ENCODE measurements around the gene TBC1D22A. TPM values are rescaled to one million over a fixed set of nuclear protein-coding genes. Genes with fewer than 3 reads are reported as not detected.
A peak's percentile ranks its signal among the peaks of the same experiment; 100 is the strongest.

Gene TBC1D22A
- total and polyA plus RNA-seq, 2 donors (not counting 3 experiments of a cell fraction or from before 2014, with no cell fraction given) = 26.1 to 32.4 TPM

DNA sequence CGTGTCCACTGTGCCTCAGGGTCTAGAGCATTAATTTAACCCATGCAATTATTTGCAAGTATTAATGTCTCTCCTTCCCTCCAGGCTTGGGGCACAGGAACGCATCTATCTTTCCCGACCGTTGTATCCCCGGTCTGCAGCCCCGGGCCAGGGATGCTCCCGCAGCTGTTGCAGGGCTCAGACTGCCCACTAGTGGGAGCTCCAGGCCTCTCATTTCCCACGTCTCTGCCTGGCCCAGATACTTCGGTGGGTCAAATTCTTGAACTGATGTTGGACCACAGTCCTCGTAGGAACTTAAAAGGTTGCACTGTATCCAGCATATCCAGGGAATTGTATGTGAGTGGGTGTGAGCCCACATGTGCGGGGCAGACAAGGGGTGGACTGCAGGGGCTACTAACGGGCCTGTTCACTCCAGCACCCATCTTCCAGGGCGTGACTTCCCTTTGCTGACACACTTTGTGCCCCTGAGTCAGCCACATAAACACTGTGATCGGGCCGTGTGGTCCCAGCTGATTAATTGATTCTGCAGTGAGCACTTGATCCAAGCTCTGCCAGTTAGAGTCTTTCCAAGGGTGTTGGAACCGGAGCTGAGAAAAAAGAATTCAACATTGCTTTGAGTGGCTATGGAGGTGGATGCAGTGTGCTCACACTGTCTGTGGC lies 451.3 kb downstream of the TBC1D22A start:
- no TSS peak for BruUV-seq (replicated peaks)
- Histone ChIP-seq H3K9me1 (replicated peaks; ENCODE audit: control insufficient read depth, extremely low read depth, insufficient read depth, low read length) (no peaks in the 10 kb centered on the region), H3K36me3 (ENCODE audit: control insufficient read depth in 2 of 2, extremely low read depth in 1 of 2, insufficient read depth in 2 of 2, low read length in 2 of 2) (no peaks in the 10 kb centered on the region), H3K9me3 (replicated peaks; ENCODE audit: control insufficient read depth, insufficient read depth, low read length) (no peaks in the 10 kb centered on the region), H3K4me3 (replicated peaks in 1 of 3; ENCODE audit: insufficient read depth in 1 of 3, low read depth in 1 of 3, low read length in 3 of 3) (no peak overlapping the region), H3K79me2 (ENCODE audit: control insufficient read depth, insufficient read depth, low read length) (no peaks in the 10 kb centered on the region), H2AFZ (ENCODE audit: low read depth, low read length) (no peak overlapping the region), H3K4me1 (ENCODE audit: control insufficient read depth, extremely low read depth, insufficient read depth, low read length) (no peaks in the 10 kb centered on the region), H4K20me1 (replicated peaks; ENCODE audit: control insufficient read depth, extremely low read depth, insufficient read depth, low read length) (no peaks in the 10 kb centered on the region), H3K27me3 (ENCODE audit: control insufficient read depth in 2 of 2, insufficient read depth in 2 of 2, low read length in 2 of 2) (no peaks in the 10 kb centered on the region), H3K27ac (ENCODE audit: insufficient read depth, low read depth, low read length) (no peak overlapping the region), H3K9ac (replicated peaks; ENCODE audit: extremely low read depth, insufficient read depth, low read length) (no peak overlapping the region), H3K4me2 (ENCODE audit: insufficient read depth, low read length) (no peak overlapping the region)
- ChIA-PET POLR2A (no interaction called here), CTCF (interaction anchor here (0.7 to 1.3 kb wide), 4 partner anchors 10 to 1279 kb away, joined by 3 to 6 read pairs (median 4); no protein-coding TSS in a partner anchor)
- no peak for DNase-seq (ENCODE audit: low read depth, low spot score)
- no peak for FAIRE-seq
- TF ChIP-seq, protein P1, sequence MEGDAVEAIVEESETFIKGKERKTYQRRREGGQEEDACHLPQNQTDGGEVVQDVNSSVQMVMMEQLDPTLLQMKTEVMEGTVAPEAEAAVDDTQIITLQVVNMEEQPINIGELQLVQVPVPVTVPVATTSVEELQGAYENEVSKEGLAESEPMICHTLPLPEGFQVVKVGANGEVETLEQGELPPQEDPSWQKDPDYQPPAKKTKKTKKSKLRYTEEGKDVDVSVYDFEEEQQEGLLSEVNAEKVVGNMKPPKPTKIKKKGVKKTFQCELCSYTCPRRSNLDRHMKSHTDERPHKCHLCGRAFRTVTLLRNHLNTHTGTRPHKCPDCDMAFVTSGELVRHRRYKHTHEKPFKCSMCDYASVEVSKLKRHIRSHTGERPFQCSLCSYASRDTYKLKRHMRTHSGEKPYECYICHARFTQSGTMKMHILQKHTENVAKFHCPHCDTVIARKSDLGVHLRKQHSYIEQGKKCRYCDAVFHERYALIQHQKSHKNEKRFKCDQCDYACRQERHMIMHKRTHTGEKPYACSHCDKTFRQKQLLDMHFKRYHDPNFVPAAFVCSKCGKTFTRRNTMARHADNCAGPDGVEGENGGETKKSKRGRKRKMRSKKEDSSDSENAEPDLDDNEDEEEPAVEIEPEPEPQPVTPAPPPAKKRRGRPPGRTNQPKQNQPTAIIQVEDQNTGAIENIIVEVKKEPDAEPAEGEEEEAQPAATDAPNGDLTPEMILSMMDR (IDR thresholded peaks at IDR 0.05; ENCODE audit: extremely low read depth in 1 of 2, insufficient read depth in 1 of 2, low read depth in 1 of 2, low read length in 2 of 2) = peak; percentile 67 to 79
- no peak for TF ChIP-seq EZH2 (IDR thresholded peaks at IDR 0.05; ENCODE audit: borderline replicate concordance, low read depth, low read length, severe bottlenecking)
- TF ChIP-seq FOS (IDR thresholded peaks at IDR 0.05; ENCODE audit: borderline replicate concordance, insufficient read depth, low read length) = no peak
- TF ChIP-seq, protein P2, sequence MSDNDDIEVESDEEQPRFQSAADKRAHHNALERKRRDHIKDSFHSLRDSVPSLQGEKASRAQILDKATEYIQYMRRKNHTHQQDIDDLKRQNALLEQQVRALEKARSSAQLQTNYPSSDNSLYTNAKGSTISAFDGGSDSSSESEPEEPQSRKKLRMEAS (IDR thresholded peaks at IDR 0.05; ENCODE audit: insufficient read depth, insufficient read length) = no peak
- dilution Hi-C loops (cut with MboI; ENCODE audit: extremely low pct_ligation_motif_present, low sequenced_read_pairs) = no loop called here
- intact Hi-C loops (cut with micrococcal nuclease) = loop anchor here (5.0 kb wide), 1 partner anchor 624 kb away; no protein-coding TSS in a partner anchor
